H7 (cell line): ENCODE data around the gene UBB. TPM values are rescaled to one million over a fixed set of nuclear protein-coding genes. Genes with fewer than 3 reads are reported as not detected.
"Not testable (repeated sequence)": the region's sequence is repeated elsewhere in the genome, so short reads cannot be mapped to it uniquely, and the experiment has no call there.

Experiments
- DNase-seq: peaks from one replicate; pipeline ENCODE4 v3.0.0; 2012
- H3K27me3 ChIP-seq: 2 replicates; pipeline ENCODE4 v1.6.0; 2011; ENCODE audit warnings: mild to moderate bottlenecking, low read length; ENCODE audit not compliant: control insufficient read depth, insufficient read depth
- H3K36me3 ChIP-seq: replicated peaks from 2 replicates; pipeline ENCODE4 v1.5.1; 2011; ENCODE audit warnings: low read length; ENCODE audit not compliant: control insufficient read depth, insufficient read depth
- H3K4me3 ChIP-seq: 2 replicates; pipeline ENCODE4 v1.5.1; 2011; ENCODE audit warnings: low read depth, mild to moderate bottlenecking, control low read depth, low read length, moderate library complexity; ENCODE audit not compliant: insufficient read depth
- total RNA-seq: library from RNA; depleted of rRNA; stranded (reverse); fragments of >200 nt; shearing (Covaris generic); gene quantifications from 2 replicates; pipeline ENCODE4 v1.2.3, GENCODE V29; 2014

UBB gene
- total RNA-seq, 1 experiment from 2014 or later: 2,261 TPM

DNA sequence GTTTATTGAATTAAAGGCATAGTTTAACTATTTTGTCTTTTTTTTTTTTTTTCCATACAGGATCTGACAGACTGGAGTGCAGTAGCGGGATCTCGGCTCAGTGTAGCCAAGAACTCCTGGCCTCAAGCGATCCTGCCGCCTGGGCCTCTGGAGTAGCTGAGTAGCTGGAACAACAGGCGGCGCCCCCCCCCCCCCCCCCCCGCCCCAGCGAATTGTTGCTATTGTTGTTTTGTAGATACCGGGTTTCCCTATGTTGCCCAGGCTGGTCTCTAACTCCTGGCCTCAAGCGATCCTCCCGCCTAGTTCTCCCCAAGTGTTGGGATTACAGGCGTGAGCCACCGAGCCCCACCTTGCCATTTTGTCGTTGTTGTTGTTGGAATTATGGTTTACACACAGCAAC is 26.3 kb upstream of the UBB start:
- DNase-seq: peak; percentile 33
- Histone ChIP-seq H3K36me3 (peaks cover 1% of the 10 kb centered on the region), H3K4me3 (no peak overlapping the region), H3K27me3 (no peaks in the 10 kb centered on the region)

DNA sequence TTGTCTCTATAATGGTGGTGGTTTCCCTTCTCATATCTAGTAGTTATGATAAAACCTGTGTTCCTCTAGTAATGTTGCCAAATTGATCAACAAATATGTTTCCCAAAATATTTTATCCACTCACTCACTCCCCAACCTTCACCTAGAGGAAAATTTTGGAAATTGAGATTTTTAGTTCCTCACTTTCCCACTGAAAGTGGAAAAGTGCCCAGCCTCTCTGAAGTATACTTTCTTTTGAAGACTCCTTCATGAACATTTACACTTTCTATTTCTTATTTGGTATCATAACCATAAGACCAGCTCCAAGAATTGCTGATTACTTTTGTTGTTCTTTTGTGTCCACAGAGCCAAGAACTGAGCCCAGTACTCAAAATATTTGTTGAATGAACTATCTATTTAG is 22.5 kb upstream of the UBB start:
- DNase-seq: no peak
- Histone ChIP-seq H3K36me3 (no peaks in the 10 kb centered on the region), H3K27me3 (no peaks in the 10 kb centered on the region), H3K4me3 (no peak overlapping the region)

DNA sequence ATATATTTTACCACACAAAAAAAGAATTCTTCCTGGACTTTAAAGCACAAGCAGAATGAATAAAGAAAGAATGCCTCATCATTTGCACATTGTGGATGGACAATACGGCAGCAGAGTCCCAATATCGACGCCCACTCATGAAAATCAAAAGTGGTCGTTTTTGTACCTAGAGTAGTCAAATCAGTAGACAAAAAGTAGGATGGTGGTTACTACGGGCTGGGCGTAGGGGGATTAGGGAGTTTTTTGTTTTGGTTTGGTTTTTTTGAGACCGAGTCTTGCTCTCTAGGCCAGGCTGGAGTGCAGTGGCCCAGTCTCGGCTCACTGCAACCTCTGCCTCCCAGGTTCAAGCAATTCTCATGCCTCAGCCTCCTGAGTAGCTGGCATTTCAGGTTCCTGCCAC is 19.0 kb upstream of the UBB start:
- Histone ChIP-seq H3K4me3 (no peak overlapping the region), H3K36me3 (no peaks in the 10 kb centered on the region), H3K27me3 (no peaks in the 10 kb centered on the region)
- no peak for DNase-seq

DNA sequence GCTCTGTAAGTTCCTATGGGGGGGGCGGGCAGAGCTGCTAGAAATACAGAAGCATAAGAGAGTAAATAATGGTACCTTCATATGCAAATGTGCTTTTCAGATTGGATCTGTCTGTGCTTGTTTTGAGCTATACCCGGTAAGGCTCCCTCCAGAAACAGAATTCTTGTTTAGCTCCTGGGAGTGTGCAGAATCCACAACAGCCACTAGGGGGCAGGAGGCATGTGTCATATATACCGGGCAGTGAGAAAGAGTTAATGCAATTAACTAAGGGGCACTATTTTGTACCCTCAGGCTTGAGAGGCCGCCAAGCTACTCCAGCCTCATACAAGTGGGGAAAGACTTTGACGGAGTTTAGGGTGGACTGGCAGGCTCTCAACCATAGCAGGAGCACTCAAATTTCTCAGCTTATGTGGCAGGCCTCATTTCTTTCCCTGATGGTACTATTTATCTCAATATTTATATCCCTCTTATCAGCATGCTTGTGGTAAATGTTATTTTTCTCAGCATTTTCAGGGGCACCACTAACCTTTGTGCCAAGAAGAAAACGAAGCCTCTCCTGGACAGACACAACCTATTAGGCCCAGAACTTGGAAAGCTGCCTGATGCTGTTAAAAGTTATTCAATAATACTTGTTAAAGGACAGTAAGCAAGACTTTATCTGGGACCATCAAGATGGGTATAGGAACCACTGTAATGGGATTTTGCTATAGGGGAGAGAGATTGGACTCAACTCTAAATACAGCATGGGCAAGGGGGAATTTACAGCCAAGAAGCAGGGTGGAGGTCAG is 16.9 kb upstream of the UBB start:
- H3K4me3 ChIP-seq: no peak overlapping the region
- H3K27me3 ChIP-seq: no peaks in the 10 kb centered on the region
- no peaks in the 10 kb centered on the region for H3K36me3 ChIP-seq
- peak; percentile 82 for DNase-seq

DNA sequence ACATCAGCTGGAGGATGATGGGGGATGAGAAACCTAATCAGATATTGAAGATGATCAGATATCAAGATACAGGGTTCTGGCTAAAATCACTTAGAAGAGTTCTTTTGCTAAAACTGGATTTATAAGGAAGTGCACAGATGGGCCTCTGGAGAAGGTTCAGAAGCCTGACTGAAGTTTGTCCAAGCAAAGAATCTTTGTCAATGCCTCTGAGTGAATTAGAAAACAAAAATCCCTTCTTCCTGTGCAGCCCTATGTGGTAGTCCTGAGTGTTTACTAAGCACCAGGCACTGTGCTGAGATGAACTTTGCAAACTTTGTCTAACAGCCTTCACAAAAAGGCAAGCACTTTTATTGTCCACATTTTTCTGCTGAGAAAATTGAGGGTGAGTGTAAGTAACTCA is 16.3 kb upstream of the UBB start:
- Histone ChIP-seq H3K36me3 (no peaks in the 10 kb centered on the region), H3K4me3 (no peak overlapping the region), H3K27me3 (no peaks in the 10 kb centered on the region)
- no peak for DNase-seq

DNA sequence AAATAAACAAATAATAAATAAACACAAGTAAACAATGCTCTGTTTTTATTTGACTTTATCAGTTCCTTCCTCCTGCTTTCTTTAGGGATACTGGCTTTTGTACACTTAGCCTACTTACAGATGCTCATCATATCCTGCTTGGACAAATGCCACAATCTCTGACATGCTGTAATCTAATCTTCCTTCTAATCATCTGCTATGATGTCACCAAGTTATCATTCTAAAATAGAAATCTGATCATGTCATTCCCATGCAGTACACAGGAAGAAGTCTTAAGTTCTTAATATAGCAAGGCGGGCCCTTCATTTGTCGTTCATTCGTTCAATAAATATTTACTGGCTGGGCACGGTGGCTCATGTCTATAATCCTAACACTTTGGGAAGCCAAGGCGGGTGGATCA is 9.1 kb upstream of the UBB start:
- no peak overlapping the region for H3K4me3 ChIP-seq

DNA sequence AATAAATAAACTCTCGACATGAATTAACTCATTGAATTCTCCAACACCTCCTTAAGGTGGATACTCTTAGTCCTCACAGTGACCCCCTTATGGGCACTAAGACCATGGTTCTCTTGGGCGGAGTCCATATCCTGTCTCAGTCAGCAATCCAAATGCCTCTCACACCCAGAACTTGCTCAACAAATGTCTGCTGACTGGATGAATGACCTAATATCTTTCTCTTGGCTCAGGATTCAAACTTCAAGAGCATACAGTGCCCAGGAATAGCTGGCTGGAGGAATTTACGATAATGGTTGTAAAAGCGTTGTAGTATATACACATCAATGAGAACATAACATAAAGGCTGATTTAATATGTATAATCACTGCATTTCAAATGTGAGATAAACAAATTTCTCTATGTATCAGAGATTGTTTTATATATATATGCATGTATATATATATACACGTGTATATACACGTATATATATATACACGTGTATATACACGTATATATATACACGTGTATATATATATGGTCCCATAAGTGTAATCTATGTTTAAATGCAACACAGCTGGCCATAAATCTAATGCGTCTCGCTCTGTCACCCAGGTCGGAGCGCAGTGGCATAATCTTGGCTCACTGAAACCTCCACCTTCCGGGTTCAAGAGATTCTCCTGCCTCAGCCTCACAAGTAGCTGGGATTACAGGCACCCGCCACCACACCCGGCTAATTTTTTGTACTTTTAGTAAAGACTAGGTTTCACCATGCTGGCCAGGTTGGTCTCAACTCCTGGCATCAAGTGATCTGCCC is 6.5 kb upstream of the UBB start:
- no peak for DNase-seq
- H3K36me3 ChIP-seq: no peaks in the 10 kb centered on the region
- no peak overlapping the region for H3K4me3 ChIP-seq
- H3K27me3 ChIP-seq: no peaks in the 10 kb centered on the region

More for the DNA sequence above, 9.1 kb upstream of the UBB start:
- H3K36me3 ChIP-seq: no peaks in the 10 kb centered on the region
- H3K27me3 ChIP-seq: no peaks in the 10 kb centered on the region
- no peak for DNase-seq

DNA sequence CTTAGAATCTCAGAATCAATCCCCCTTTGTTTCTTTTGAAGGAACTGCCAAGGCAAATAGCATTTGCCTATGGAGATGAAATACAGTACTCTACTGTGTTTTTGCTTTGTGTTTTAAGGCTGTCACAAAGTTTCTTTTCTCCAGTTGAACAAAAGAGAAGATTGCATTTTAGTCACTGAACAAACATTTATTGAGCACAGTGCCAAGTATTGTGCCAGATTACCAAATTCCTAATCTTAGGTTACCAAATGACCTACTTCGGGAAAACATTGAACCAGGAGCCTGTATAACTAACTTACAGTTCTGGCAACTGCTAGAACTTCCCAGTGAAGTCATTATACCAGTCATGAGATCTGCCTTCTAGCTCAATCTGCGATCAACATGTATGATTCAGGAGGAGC is 3.0 kb upstream of the UBB start:
- peaks cover 8% of the 10 kb centered on the region for H3K36me3 ChIP-seq
- no peak for DNase-seq
- H3K4me3 ChIP-seq: no peak overlapping the region
- no peaks in the 10 kb centered on the region for H3K27me3 ChIP-seq

DNA sequence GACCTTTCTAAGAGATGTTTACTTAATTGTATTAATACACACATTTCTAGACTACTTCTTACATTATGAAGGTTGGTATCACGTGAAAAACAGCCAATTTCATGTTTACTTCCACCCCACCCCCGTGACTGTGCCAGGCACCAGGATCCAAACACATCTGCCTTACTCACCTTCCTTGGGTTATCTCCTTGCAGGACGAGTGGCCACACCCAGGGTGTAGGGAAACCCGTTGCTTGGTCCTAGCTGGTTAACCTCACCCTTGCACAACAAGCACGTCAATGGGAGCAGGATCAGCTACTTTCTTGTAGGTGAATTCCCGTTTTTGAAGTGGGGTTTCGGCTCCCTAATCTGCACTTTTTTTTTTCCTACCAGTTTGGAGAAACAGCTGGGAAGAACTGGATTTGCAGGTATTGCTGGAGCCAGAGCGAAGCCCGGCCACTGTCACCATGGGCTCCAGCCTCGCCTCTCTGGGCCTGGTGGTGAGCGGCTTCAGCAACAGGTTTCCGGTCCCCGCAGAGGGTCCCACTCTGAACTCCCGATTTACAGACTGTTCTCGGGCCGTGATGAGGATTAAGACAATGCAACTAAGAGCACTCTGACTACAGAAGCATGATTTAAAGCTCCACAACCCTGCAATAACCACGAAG is 2.1 kb upstream of the UBB start:
- Histone ChIP-seq H3K4me3 (no peak overlapping the region), H3K36me3 (peaks cover 12% of the 10 kb centered on the region), H3K27me3 (no peaks in the 10 kb centered on the region)
- peak; percentile 40 for DNase-seq

DNA sequence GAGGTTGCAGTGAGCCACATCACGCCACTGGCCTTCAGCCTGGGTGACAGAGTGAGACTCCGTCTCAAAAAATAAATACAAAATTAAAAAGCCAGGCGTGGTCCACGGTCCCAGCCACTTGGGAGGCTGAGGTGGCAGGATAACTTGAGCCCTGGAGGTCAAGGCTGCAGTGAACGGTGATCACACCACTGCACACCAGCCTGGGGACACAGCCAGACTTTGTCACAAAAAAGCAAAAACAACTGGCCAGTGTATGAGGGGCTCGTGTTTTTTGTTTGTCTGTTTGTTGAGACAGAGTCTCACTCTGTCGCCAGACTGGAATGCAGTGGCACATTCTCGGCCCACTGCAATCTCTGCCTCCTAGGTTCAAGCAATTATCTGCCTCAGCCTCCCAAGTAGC is 1.2 kb upstream of the UBB start:
- DNase-seq: no peak
- H3K36me3 ChIP-seq: peaks cover 12% of the 10 kb centered on the region

DNA sequence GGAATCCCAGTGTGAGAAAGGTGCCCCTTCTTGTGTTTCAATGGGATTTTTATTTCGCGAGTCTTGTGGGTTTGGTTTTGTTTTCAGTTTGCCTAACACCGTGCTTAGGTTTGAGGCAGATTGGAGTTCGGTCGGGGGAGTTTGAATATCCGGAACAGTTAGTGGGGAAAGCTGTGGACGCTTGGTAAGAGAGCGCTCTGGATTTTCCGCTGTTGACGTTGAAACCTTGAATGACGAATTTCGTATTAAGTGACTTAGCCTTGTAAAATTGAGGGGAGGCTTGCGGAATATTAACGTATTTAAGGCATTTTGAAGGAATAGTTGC is 567 bp downstream of the UBB start:
- Histone ChIP-seq H3K4me3 (peak overlapping the region; percentile 62), H3K27me3 (no peaks in the 10 kb centered on the region), H3K36me3 (peaks cover 12% of the 10 kb centered on the region)
- no peak for DNase-seq

More for the DNA sequence above, 1.2 kb upstream of the UBB start:
- Histone ChIP-seq H3K4me3 (no peak overlapping the region), H3K27me3 (no peaks in the 10 kb centered on the region)

DNA sequence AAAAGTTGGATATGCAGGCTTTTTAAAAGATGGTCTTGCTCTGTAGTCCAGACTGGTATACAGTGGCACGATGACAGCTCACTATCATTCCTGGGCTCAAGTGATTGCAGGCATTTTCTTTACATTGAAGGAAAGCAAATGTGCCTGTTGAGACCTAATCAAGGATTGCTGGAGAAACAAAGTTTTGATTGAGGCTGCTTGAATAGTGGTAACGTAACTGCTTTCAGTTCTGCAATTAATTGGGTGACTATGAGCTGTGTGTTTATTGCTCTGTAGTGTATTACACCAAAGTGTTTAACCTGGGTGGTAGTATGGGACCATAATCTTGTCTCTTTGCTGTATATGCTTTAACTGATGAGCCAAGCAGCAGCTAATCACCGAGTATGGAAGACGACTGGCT is 2.3 kb downstream of the UBB start:
- H3K4me3 ChIP-seq: no peak overlapping the region
- DNase-seq: no peak
- H3K27me3 ChIP-seq: no peaks in the 10 kb centered on the region
- H3K36me3 ChIP-seq: peaks cover 12% of the 10 kb centered on the region

DNA sequence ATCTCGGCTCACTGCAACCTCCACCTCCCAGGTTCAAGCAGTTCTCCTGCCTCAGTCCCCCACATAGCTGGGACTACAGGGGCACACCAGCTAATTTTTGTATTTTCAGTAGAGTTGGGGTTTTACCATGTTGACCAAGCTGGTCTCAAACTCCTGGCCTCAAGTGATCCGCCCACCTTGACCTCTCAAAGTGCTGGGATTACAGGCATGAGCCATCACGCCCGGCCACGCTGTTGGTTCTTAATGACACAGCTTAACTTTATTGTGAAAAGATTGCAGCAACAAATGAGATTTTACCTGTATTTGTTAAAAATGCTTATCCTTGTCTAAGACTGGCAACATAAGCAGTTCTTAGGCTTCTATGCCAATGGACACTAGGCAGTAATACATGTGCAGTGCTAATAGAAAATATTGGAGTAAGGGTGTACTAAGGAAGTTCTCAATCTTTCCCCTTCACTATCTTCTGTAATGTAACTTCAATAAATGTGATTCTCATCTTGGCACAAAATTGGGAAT is 2.9 kb downstream of the UBB start:
- H3K27me3 ChIP-seq: no peaks in the 10 kb centered on the region
- no peak for DNase-seq
- H3K36me3 ChIP-seq: peaks cover 12% of the 10 kb centered on the region
- no peak overlapping the region for H3K4me3 ChIP-seq

DNA sequence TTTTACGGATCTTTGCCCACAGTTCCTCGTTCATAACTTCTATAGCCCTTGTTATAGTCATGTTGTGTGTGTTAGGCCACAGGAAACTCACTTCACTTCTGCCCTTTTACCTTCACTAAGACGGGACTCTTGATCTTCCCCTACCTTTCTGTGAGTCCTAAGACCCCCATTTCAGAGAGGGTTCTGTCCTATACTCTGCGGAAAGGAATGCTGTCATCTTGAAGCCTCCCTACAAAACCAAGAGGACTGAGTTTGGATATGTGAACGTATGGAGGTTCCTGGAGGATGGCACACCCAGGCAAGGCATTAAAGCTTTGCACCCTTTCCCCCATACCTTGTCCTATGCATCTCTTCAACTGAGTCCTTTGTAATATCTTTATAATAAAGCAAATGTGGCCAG is 3.7 kb downstream of the UBB start:
- H3K36me3 ChIP-seq: peaks cover 12% of the 10 kb centered on the region
- no peaks in the 10 kb centered on the region for H3K27me3 ChIP-seq
- H3K4me3 ChIP-seq: no peak overlapping the region
- DNase-seq: no peak

DNA sequence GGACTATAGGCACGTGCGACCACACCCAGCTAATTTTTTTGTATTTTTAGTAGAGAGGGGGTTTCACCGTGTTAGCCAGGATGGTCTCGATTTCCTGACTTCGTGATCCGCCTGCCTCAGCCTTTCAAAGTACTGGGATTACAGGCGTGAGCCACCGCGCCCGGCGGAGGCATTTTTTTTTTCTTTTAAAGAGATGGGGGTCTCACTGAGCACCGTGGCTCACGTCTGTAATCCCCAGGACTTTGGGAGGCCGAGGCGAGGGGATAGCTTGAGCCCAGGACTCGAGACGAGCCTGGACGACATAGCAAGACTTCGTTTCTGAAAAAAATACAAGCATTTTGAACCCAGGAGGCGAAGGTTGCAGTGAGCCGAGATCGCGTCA is 5.2 kb downstream of the UBB start:
- Histone ChIP-seq H3K4me3 (peak overlapping the region; percentile 47; the same call in 1 of the 2 replicates), H3K36me3 (peaks cover 12% of the 10 kb centered on the region)
- DNase-seq, H3K27me3 ChIP-seq: not testable (repeated sequence)
